OCI-M2 (cell line): ENCODE results near the gene KAZN.
A peak's percentile ranks its signal among the peaks of the same experiment; 100 is the strongest.
"Not testable (repeated sequence)": the region's sequence is repeated elsewhere in the genome, so short reads cannot be mapped to it uniquely, and the experiment has no call there.

ENCODE experiments used
- DNase-seq: peaks from one replicate; lab custom pipeline; 2025; ENCODE audit not compliant: unreplicated experiment; lab: John Stamatoyannopoulos, UW

KAZN gene

DNA sequence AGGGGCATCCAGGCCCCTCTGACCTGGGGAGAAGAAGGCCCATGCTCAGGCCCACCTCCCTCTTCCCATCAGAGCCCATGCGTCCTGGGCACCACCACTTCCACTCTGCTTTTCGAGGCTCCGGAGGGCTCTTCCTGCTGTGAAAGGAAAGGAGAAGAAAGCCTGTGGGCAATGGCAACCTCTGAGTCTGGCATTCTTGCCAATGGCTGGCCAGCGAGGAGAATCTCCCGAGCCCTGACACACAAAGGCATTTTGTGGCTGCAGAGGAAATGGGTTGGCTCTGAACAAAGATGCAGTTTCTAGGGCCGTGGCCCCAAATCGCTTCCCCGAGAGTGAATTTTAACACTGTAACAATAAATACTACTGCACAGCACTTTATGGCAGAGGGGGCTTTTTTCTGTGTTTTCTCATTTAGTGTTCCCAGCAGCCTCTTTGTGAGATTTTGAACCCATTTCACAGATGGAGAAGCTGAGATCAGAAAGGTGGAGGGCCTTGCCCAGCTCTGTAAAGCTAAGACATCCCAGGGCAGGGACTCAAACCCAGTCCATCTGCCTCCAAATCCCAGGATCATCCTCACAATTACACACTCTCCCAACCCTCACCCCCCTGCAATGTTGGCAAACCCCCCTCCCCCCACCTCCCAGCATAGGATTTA, 519.3 kb downstream of the KAZN start:
- DNase-seq = no peak

DNA sequence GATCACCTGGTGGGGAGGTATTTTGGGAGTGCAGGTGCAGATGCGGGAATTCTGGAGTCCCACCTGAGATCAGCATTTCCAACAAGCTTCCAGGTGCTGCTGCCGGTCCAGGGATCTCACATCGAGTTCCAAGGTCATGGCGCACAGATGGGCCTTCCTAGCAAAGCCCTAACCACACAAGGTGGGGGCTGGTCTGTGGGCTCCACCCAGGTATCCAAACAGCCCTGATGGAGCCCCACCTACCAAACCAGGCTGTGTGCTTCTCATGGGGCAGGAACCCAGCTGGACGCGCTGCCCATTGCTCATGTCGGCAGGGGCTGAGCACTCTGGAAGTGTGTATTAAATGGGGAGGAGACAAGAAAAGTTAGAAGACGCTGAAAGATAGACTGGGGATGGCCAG, 520.1 kb downstream of the KAZN start:
- no peak for DNase-seq

GRCh38 chr1:15120251-15120945, 521.9 kb downstream of the KAZN start:
- no peak for DNase-seq

DNA sequence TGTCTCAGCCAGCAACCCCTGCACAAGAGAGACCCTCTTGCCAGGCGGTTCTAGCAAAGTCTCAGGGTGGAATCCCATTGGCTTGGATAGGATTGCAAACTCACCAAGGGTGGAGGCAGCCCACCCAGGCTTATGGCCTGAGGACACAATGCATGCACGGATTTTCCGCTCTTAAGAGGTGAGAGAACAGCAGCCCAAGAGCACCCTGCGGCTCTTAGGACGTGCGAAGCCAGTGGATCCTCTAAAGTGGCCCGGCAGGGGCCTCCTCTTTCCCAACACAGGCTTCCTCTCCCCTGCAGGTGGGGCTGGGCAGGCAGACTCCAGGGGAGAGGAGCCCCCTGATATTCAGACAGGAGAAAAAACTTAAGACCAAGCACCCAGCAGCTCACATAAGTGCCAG, 523.8 kb downstream of the KAZN start:
- DNase-seq = no peak

DNA sequence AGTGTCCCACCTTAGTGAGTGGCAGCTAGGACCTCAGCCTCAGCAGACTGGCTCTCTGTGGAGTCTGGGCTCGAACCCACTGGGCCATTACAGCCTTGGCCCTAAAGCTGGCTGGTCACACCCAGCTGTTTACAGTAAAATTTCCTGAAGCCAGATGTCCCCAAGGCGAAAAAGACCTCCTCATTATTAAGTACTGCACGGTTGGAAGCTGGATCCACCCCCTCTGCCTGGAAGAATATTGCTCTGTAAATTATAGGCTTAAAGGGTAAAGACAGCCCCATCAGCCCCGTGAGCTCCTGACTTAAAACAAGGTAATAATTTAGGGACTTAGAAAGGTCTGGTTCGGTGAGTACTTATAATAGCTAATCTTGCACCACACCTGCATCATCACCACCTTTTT, 524.8 kb downstream of the KAZN start:
- DNase-seq = no peak

DNA sequence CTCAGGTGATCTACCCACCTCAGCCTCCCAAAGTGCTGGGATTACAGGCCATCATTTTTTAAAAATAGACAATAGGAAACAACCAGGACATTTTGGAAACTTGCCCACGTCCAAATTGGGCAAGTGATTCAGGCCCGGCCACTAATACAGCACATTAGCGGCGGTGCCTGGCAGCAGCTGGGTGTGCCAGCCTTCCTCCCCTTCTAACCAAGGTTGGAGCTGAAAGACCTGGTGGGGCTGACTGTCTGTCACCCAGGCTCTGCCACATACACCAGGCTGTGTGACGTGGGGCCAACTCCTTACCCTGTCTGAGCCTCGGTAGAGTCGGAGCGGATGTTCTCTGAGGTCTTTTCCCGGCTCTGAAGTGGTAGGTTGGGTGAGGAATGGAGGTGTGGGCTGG, 525.4 kb downstream of the KAZN start:
- no peak for DNase-seq

DNA sequence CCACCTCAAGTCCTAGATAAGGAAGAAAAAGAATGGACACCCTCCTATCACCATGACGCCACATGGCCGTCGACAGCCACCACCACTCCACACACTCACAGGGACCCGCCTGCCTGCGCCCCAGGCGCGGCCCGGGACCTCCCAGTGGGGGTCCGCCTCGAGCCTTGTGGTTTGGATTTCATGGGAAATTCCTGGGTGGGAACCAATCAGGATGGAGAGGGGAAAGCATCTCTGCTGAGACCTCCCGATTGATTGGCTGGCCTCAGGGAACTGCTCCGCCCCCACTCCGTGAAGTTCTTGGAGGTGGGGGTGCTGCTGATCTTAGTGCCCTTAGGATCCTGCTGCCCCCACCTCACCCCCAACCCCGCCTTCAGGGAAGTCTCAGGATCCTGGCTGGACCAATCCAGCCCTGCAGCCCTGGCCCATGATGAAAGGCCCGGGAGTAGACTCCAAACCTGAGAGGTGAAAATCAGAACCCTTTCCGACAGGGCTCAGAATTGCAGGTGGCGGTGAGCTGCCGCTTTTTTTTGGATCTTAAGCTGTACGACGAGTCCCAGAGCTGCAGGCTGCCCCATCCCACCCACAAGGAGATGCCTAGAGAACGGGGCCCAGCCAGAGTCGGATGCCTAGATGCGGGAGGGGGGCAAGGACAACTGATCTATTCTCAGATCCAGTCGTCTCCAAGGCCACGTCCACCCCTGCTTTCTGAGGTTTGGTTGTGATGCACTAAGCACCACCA, 526.0 kb downstream of the KAZN start:
- DNase-seq = no peak

DNA sequence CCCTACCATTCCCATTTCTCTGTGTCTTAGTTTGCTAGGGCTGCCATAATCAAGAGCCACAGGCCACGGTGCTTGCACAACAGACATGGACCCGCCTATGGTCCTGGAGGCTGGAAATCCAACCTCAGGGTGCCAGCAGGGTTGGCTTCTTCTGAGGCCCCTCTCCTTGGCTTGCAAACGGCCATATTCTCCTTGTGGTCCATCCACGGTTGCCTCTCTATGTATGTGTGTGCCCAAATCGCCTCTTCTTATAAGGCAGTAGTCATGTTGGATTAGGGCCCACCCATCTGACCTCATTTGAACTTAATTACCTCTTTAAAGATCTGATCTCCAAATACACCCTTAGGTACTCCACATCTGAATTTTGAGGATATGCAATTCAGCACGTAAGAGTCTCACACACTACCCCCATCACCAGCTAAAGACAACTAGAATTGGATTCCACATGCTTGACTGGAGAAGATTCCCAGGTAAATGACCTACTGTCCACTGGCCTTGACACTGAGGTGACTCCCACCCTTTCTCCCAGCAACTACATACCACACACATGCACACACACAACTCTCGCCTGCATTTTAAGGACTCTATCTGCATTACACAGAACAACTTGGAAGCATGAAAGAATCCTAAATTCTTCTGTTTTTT, 526.7 kb downstream of the KAZN start:
- DNase-seq = no peak

DNA sequence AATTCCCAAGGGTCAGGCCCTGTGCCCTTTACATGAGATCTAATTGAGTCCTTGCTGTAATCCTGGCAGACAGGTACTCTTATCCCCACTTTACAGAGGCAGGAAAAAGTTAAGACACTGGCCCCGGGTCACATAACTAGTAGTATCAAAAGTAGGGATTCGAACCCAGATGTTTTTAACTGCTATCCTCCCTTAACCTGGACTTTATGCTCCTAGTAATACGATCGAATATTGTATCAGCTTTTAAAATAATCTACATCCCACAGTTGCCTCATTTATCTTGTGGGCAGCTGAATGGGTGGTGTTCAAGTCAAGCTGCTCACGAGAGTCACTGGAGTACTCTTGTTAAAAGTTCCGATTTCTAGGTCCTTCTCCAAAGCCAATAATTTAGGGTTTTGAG, 529.6 kb downstream of the KAZN start:
- no peak for DNase-seq

- peak; percentile 76 for DNase-seq
Observed at GRCh38 chr1:15128520-15129313, 530.2 kb downstream of the KAZN start.

- no peak for DNase-seq
Observed at GRCh38 chr1:15129944-15130343, 531.5 kb downstream of the KAZN start.

- no peak for DNase-seq
Observed at GRCh38 chr1:15130607-15131006, 532.1 kb downstream of the KAZN start.

DNA sequence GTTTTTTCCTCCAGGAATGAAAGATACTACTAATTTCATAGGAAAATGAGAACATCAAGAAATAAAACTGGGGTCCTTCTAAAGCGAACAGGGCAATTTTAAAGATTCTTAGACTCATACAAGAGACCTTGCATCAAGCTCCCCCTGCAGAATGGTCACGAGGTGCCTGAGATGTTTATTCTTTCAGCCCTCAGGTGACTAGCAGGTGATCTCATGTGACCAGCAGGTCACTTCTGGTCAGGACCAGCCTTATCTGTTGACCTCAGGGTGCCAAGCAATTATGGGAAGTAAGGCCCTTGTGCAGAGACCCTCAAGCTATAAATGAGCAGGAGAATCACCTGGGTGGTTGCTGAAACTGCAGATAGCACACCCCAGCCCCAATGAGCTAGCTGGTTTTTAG, 534.5 kb downstream of the KAZN start:
- no peak for DNase-seq

- DNase-seq = no peak
Observed at GRCh38 chr1:15134285-15134684, 535.8 kb downstream of the KAZN start.

DNA sequence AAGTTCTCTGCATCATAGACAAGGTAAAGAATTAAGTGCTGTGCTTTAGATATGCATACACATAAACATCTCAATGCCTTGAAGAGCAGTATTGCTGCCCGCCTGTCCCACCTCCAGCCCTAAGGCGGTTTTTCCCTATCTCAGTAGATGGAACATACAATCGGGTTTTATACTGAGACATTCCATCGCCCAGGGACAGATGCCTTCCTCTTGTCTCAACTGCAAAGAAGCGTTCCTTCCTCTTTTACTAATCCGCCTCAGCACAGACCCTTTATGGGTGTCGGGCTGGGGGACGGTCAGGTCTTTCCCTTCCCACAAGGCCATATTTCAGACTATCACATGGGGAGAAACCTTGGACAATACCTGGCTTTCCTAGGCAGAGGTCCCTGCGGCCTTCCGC, 537.1 kb downstream of the KAZN start:
- not testable (repeated sequence) for DNase-seq

DNA sequence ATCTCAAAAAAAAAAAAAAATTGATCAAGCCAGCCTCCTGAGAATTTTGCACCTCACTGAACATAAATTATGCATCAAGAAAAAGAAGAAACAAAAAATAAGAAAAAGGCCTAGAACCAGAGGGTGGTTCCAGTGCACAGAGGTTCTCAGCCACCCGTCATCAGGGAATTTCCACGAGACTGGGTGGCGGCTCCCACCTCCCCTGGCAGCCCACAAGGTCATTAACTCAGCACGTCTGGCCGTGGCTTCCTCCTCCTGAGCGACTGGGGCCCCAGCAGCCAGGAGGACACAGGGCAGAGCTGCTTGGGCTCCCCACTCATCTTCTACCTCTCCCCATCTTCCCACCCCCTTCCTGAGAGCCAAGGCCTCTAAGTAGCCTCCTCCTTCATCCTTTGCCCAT, 539.3 kb downstream of the KAZN start:
- no peak for DNase-seq

- DNase-seq = no peak
Observed at GRCh38 chr1:15139654-15140350, 541.3 kb downstream of the KAZN start.

DNA sequence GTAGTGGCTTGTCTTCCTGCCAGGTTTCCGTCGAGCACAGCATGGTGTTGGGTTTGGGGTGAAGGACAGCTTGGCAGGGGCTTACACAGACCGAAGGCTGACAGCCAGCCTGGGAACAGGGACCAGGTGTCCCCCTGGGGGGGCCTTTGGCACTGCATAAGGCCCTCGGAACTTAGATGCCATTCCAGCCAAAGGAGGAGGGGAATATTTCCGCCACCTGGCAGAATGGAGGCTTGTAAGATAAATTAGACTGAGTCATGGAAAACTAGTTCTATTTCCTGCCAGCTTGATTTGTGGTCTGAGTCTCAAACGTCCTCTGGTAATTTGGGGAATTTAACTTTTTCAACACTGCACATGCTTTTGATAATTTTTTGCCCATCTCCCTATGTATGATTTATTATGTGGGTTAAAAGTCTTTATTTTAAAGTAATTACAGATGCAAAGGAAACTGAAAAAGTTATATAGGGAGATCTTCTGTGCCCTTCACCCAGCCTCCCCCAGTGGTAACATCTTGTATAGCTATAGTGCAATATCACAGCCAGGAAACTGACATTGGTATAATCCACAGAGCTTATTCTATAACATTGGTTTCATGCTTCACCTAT, 543.6 kb downstream of the KAZN start:
- no peak for DNase-seq

- no peak for DNase-seq
Observed at GRCh38 chr1:15145327-15145726, 546.8 kb downstream of the KAZN start.

DNA sequence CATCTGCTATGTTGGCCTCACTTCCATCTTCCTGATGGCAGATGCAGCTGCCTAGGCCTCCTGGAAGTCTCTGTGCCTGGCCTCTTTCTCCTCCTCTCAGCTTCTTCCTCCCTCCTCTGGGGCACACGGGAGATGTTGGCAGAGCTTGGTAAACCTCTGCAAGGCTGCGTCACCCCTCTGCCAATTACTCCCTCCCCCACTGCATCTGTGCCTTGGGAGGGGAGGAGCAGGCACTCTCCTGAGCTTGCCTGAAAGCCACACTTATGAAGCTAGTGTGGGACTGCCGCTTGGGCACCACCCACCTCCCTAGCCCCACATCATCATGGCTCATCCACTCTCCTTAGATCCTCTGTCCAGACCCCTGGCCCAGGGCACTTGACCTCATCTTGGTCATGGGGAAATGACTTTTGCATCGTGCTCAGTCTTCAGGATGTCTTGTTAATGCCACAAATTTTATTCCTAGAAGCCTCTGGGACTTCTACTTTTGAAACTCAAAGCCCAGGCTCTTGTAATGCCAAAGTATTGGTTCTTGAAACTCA, 547.7 kb downstream of the KAZN start:
- no peak for DNase-seq
